Glutamatergic neuron (in vitro differentiated cells): Measurements from ENCODE around the gene OR2AK2. TPM values are rescaled to one million over a fixed set of nuclear protein-coding genes. Genes with fewer than 3 reads are reported as not detected.
"Not testable (repeated sequence)": the region's sequence is repeated elsewhere in the genome, so short reads cannot be mapped to it uniquely, and the experiment has no call there.

Source experiments
- DNase-seq: peaks from one replicate; pipeline ENCODE4 v3.0.0; 2022
- H3K27ac Mint-ChIP-seq: one replicate; pipeline ENCODE4 v1.8.0; 2020; ENCODE audit warnings: mild to moderate bottlenecking, mixed read lengths, inconsistent platforms; ENCODE audit not compliant: unreplicated experiment
- H3K27me3 Mint-ChIP-seq: one replicate; pipeline ENCODE4 v1.8.0; 2020; ENCODE audit warnings: mild to moderate bottlenecking, moderate library complexity, mixed read lengths, inconsistent platforms; ENCODE audit not compliant: unreplicated experiment
- H3K36me3 Mint-ChIP-seq: one replicate; pipeline ENCODE4 v1.8.0; 2020; ENCODE audit warnings: mild to moderate bottlenecking, mixed read lengths, inconsistent platforms; ENCODE audit not compliant: unreplicated experiment
- H3K4me1 Mint-ChIP-seq: one replicate; pipeline ENCODE4 v1.8.0; 2020; ENCODE audit warnings: mild to moderate bottlenecking, low read depth, mixed read lengths, inconsistent platforms; ENCODE audit not compliant: unreplicated experiment
- H3K4me3 Mint-ChIP-seq: one replicate; pipeline ENCODE4 v1.8.0; 2020; ENCODE audit warnings: mild to moderate bottlenecking, mixed read lengths, inconsistent platforms; ENCODE audit not compliant: unreplicated experiment
- H3K9me3 Mint-ChIP-seq: one replicate; pipeline ENCODE4 v1.8.0; 2020; ENCODE audit warnings: mild to moderate bottlenecking, moderate library complexity, mixed read lengths, inconsistent platforms; ENCODE audit not compliant: unreplicated experiment
- CTCF ChIP-seq: fragments of 200-600 bp; sonication (generic); IDR thresholded peaks from one replicate; pipeline ENCODE4 v1.5.0; 2021; ENCODE audit not compliant: partially characterized antibody, unreplicated experiment
- total RNA-seq: library from RNA; stranded (reverse); fragmentation: NEBNext Ultra II Directional; extraction: Animal tissue kit (Norgen Biotek cat#: 25700); gene quantifications from one replicate; pipeline ENCODE4 v1.2.1, GENCODE V29; 2021; ENCODE audit not compliant: unreplicated experiment

Gene OR2AK2
- total RNA-seq, 1 donor from 2014 or later, result 0.49 TPM

- Mint-ChIP-seq H3K27ac (no peak overlapping the region), H3K9me3 (peaks cover 7% of the 10 kb centered on the region), H3K4me3 (no peak overlapping the region), H3K4me1 (no peaks in the 10 kb centered on the region), H3K36me3 (peaks cover 6% of the 10 kb centered on the region), H3K27me3 (no peaks in the 10 kb centered on the region)
- TF ChIP-seq CTCF, result no peak
- no peak for DNase-seq
These were observed 29.3 kb upstream of the OR2AK2 start for GRCh38 chr1:247935781-247936180.

- Mint-ChIP-seq H3K4me1 (no peaks in the 10 kb centered on the region), H3K9me3 (peaks cover 7% of the 10 kb centered on the region), H3K27ac (no peak overlapping the region), H3K36me3 (peaks cover 6% of the 10 kb centered on the region), H3K27me3 (no peaks in the 10 kb centered on the region), H3K4me3 (no peak overlapping the region)
- no peak for DNase-seq
- TF ChIP-seq CTCF, result no peak
These were observed 28.6 kb upstream of the OR2AK2 start for GRCh38 chr1:247936415-247936814.

GRCh38 chr1:247936965-247937734 is 27.9 kb upstream of the OR2AK2 start:
- not testable (repeated sequence) for H3K36me3 Mint-ChIP-seq, H3K9me3 Mint-ChIP-seq, H3K4me1 Mint-ChIP-seq, H3K27me3 Mint-ChIP-seq
- peak overlapping the region; percentile 90 for H3K27ac Mint-ChIP-seq
- peak; percentile 99 for TF ChIP-seq CTCF
- peak; percentile 97 for DNase-seq
- peak overlapping the region; percentile 86 for H3K4me3 Mint-ChIP-seq

DNA sequence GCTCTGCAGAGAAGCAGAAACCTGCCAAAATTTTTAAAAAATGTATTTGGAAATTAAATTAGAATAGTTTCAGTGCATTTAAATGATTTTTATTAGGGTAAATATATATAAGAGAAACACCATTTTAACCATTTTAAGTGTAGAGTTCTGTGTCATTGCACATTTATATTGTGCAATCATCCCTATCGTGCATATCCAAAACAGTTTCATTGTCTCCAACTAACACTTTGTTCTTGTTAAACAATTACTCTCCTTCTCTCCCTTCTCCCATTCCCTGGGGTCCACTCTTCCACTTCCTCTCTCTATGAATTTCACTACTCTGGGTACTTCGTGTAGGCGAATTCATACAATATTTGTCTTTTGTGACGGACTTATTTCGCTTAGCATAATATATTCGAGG is 22.4 kb upstream of the OR2AK2 start:
- H3K9me3 Mint-ChIP-seq, result peaks cover 3% of the 10 kb centered on the region
- no peaks in the 10 kb centered on the region for H3K27me3 Mint-ChIP-seq
- H3K4me3 Mint-ChIP-seq, result no peak overlapping the region
- DNase-seq, result no peak
- no peaks in the 10 kb centered on the region for H3K4me1 Mint-ChIP-seq
- no peaks in the 10 kb centered on the region for H3K36me3 Mint-ChIP-seq
- no peak overlapping the region for H3K27ac Mint-ChIP-seq
- TF ChIP-seq CTCF, result no peak

- peaks cover 9% of the 10 kb centered on the region for H3K9me3 Mint-ChIP-seq
- H3K4me1 Mint-ChIP-seq, result no peaks in the 10 kb centered on the region
- H3K27me3 Mint-ChIP-seq, result no peaks in the 10 kb centered on the region
- DNase-seq, result no peak
- H3K27ac Mint-ChIP-seq, result no peak within 1 kb of the TSS
- no peak within 1 kb of the TSS for H3K4me3 Mint-ChIP-seq
- TF ChIP-seq CTCF, result no peak
- no peaks in the 10 kb centered on the region for H3K36me3 Mint-ChIP-seq
These were observed 16.5 kb upstream of the OR2AK2 start, which contains the start of gene OR2L8 for GRCh38 chr1:247948558-247948957. OR2L8 (plus strand) TSS chr1:247948858; CDS start chr1:247948858, 0 bp downstream.
